Measurements from ENCODE around the gene SORCS2.

Gene SORCS2

DNA sequence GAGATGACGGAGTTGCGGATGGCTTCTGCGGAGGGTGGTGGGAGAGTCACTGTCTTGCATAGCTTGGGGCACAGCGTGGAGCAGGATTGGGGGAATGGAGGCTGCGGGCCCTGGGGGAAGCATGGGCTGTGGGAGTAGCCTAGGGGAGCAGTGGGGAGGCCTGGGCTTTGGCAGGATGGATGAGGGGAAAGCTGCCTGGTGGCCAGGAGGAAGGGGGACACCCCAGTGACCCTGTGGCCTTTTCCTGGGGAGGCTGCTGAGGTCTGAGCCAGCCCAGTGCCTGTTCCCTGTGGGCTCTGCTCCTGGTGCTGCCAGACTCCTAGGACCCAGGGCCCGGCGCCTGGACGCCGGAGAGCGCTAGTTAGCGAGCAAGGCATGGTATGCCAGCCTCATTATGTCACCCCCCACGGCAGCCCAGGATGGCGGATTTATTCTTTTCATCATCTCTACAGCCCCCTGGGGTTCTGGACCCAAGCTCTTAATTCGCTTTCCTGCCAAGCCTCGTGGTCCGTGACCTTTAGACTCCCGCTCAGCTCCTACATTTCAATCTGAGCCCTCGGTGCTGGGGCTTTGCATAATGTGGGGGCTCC lies 39.8 kb downstream of the SORCS2 start:
- in situ Hi-C loops (cut with HindIII; ENCODE audit: low pct_ligation_motif_present, low pct_unique_long_range_greater_than_20kb, low sequenced_read_pairs), result no loop called here
- no peak for DNase-seq

DNA sequence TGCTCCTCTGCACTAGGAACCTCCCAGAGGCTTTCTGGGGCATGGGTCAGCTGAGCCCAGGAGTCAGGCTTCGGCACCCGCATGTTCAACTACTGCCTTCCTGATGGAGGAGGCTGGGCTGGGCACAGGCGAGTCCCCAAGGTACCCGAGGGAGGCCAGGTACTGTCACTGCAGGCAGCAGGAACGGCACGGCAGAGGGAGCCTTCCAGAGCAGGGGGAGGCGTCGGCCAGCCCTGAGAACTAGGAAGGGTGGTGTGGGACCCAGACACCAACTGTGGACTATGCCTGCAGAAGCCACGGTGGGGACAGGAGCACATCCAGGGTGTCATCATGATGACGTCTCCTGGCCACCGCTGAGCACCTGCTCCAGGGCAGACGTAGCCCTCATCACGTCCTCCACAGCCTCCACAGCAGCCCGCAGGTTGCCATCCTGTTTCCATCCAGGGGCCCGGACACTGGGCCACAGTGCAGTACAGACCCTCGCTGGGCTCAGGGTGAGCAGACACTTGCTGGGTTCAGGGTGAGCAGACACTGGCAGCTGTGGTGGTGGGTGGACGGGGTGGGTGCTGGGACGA lies 40.8 kb downstream of the SORCS2 start:
- in situ Hi-C loops (cut with HindIII; ENCODE audit: low pct_ligation_motif_present, low pct_unique_long_range_greater_than_20kb, low sequenced_read_pairs), result no loop called here
- DNase-seq, result no peak

DNA sequence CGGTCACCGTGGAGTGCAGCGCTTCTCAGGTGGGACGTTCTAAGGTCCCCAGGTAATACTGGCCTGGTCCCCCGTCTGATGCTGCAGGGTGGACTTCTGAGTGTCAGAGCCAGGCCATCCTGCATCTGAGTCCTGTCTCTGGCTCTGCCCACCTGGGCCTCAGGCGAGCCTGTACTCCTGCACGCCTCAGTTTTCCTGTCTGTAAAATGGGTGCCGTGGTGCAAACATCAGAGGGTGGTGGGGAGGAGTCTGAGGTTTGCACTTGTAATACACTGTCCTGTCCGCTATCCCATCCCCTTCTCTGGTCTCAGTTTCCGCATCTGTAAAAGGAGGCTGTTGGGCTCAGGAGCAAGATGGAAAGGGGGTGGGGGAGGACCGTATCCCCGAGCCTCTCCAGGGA lies 41.3 kb downstream of the SORCS2 start:
- in situ Hi-C loops (cut with HindIII; ENCODE audit: low pct_ligation_motif_present, low pct_unique_long_range_greater_than_20kb, low sequenced_read_pairs), result no loop called here
- DNase-seq, result no peak

DNA sequence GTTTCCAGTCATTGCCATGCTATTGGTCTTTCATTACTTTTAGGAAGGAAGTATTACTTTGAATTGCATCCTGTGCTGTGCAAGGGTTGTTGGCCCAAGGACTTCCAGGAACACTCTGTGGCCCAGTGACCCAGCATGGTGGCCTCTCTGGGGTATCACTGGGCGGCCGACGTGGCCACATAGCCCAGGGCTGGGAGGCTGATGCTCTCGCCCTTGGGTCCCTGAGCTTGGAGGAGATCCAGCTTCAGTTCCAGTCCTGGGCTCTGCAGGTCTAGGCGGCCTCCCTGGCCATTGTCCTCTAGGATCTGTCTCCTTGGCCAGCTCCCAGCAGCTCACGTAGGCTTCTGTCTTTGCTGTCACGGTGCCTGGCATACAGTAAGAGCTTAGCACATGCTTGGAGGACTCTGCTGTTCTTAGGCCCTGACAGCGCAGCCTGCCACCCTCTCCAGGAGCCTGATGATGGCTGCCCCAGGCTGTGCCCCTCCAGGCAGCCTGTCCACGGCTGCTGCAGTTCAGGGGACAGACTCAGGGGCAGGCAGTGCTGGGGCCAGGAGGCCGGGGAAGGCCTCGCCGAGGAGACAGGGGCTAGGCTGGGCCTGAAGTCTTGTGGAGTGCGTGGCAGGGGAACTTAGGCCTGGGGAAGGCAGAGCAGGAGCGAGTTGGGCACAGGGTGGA lies 42.2 kb downstream of the SORCS2 start:
- in situ Hi-C loops (cut with HindIII; ENCODE audit: low pct_ligation_motif_present, low pct_unique_long_range_greater_than_20kb, low sequenced_read_pairs), result no loop called here
- no peak for DNase-seq

DNA sequence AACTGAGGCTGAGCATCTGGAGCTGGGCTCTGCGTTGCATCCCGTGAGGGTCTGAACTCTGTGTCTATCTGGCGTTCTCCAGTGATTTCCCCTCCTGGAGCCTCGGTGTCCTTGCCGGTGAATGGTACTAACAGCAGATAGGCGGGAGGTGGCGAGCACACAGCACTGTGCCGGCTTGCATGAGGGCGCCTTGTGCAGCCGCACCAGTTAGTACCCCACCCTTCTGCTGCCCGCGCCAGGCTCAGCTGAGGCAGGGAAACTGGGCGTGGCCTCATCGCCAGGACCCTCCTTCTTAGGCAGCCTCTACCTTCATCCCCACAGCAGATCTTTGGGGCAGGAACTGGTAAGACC lies 42.7 kb downstream of the SORCS2 start:
- in situ Hi-C loops (cut with HindIII; ENCODE audit: low pct_ligation_motif_present, low pct_unique_long_range_greater_than_20kb, low sequenced_read_pairs), result no loop called here
- DNase-seq, result no peak

DNA sequence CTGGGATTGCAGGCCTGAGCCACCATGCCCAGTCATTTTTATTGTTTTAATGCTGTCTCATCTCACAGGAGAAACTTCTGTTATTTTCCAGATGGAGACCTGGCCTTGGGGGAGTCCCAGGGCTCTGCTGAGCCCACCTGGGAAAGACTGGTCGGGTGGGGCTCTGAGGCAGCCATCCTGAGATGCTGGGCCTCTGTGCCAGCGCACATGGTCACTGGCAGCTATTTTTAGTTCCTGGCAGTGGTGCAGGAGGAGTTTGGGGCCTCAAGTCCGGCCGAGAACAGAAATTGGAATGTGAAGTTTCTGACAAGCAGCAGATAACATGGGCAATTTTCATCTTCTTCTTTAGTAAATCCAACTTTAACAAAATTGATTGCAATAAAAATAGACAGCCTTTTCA lies 44.5 kb downstream of the SORCS2 start:
- in situ Hi-C loops (cut with HindIII; ENCODE audit: low pct_ligation_motif_present, low pct_unique_long_range_greater_than_20kb, low sequenced_read_pairs), result no loop called here
- DNase-seq, result no peak

DNA sequence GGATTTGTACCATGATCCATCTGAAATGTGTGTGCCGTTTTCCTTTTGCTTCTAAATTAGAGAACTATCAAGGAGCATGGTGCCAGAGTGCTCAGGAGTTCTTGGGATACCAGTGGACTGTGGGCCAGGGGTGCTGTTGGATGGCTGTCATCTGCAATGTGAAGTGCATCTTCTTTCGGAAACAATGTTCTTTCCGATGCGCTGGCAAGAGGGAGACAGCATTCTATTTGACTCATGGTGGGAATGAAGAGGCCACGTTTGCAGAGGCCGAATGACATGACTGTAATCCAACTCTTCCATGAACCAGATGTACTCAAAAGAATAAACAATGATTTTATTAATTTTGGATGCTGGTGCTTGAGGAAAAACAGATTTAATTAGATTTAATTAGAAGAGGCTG lies 45.5 kb downstream of the SORCS2 start:
- no peak for DNase-seq
- in situ Hi-C loops (cut with HindIII; ENCODE audit: low pct_ligation_motif_present, low pct_unique_long_range_greater_than_20kb, low sequenced_read_pairs), result no loop called here

DNA sequence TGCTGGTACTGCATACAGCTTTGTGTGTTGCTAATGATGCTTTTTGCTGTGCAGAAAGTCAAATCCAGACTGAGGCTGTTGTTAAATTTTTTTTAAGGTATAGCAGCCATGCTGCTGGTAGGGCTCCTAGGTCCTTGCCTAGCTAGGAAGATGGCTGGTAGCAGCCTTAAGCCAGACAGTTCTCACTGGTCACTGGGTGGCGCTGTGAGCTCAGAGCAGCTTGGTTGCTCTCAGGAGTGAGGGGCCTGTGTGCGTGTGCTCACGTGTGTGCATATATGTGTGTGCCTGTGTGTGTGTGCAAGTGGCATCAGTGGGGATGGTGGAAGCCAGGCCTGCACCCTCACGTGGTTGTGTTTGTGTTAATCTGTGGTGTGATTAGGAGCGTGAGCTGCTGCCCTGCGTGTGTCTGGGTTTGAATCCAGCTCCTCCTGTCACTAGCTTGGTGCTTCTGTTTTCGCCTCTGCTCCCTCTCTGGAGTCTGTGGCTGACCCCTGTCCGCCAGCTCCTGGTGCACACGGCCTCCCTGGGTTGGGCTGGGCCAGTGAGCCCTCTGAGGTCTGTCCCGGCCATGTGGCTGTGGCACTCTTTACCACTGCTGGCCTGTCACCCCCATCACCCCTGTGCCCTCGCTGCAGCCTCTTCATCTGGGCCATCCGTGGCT lies 46.1 kb downstream of the SORCS2 start:
- in situ Hi-C loops (cut with HindIII; ENCODE audit: low pct_ligation_motif_present, low pct_unique_long_range_greater_than_20kb, low sequenced_read_pairs), result no loop called here
- DNase-seq, result no peak

DNA sequence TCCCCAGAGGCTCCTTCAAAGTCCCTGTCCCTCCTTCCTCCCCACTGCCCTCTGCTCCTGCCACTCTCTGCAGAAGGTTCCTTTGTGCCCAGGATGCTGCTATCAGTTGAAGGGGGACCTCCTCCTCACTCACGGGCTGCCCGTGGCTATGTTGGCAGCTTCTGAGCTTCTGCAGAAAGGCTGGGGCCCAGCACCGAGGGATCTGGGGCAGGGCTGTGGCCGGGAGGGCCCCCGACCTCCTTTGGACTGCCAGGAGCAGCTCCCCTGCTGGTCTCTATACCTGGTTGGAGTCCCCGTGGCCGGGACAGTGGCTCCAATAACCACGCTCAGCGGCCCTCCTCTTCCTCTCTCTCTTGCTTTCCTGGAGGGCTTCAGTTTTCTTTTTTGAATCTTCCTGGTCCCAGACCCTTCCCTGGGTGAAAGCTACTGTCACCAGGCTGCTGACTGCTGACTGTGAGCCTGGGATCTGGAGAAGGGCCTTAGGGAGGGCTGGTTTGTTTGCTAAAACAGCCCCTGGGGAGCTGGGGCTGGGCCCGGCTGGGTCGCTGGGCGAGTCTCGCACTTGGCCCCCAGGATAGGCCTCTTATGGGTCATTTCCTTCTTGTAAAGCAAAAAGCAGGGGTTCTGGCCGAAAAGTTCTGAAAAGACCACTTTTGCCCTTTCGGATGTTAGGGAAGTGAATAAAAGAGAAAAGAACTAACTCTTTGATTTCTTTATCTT lies 46.9 kb downstream of the SORCS2 start:
- no peak for DNase-seq
- in situ Hi-C loops (cut with HindIII; ENCODE audit: low pct_ligation_motif_present, low pct_unique_long_range_greater_than_20kb, low sequenced_read_pairs), result no loop called here

DNA sequence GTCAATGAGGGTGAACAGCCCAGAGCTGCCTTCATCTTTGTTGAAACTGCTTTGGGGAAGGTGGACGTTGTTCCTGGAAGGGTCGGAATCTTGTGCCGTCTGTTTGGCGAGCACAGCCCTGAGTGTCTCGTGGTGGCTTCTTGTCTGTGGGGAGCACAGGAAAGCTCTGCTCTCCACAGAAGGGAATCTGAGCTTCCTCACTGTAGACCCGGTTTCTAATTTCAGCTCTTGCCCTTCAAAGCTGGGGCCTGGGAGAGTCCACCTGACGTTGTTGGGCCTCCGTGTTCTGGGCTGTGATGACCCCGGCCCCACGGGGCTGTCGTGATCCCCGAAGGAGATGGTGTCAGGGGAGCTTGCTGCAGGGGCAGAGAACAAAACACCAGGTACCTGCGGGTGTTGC lies 47.5 kb downstream of the SORCS2 start:
- in situ Hi-C loops (cut with HindIII; ENCODE audit: low pct_ligation_motif_present, low pct_unique_long_range_greater_than_20kb, low sequenced_read_pairs), result no loop called here

DNA sequence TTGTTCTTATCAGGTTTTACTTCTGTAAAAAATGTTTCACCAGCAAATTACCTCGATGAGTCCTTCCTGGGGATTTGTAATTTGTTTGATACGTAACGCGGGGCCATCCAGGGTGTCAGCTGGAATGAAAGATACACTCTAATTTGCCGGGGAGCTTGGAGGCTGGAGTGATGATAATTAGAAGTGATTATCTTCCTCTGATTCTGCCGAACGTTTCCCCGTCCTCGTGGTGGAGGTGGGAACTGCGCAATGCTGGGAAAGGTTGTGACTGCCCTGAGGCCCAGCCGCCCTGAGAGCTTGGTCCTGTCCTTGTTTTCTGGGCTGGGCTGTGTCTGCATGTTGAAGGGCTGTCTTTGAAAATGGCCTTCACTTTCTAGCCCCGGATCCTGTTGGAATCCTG lies 48.0 kb downstream of the SORCS2 start:
- no peak for DNase-seq
- in situ Hi-C loops (cut with HindIII; ENCODE audit: low pct_ligation_motif_present, low pct_unique_long_range_greater_than_20kb, low sequenced_read_pairs), result no loop called here

More for the DNA sequence above, 47.5 kb downstream of the SORCS2 start:
- no peak for DNase-seq

DNA sequence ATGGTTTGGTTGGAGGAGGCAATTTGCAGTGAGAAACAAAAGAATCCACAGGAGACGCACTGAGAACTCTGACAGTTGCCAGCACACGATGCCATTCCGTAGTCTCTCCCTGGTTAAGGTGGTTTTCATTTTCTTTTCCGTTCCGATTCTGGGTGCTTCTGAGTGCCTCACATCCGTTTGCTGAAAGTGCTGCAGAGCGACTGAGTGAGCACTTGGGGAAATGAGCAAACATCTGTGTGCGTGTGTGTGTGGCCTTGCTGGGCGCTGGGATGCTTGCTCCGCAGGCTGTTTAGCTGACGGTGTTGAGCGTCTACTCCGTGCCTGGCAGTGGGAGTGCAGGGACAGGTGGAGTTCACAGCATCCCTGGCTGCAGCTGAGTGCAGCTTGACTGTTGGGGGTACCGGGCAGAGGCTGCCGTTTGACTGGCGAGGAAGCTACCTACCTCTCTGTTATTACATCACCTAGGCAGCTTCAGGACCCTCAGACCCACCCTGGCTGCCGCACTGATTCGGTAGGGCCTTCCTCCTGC lies 49.3 kb downstream of the SORCS2 start:
- in situ Hi-C loops (cut with HindIII; ENCODE audit: low pct_ligation_motif_present, low pct_unique_long_range_greater_than_20kb, low sequenced_read_pairs), result no loop called here
- DNase-seq, result no peak

DNA sequence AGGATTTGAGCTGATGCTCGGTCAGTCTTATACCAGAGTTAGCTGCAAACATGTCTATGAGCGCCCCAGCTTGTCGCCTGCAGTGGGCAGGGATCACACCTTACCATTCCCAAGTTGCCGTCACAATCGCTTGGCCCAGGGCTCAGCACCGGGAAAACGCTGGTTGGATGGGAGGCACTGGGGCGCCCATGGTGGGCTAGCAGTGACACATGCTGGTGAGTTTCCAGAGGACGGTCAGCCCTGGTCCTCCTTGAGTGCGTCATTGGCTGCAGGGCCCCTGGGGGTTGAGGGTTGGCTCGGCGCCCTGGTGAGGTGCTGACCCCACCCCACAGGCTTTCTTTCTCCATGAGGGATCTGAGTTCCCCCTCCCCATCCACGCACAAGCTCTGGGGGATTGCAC lies 50.4 kb downstream of the SORCS2 start:
- DNase-seq, result no peak
- in situ Hi-C loops (cut with HindIII; ENCODE audit: low pct_ligation_motif_present, low pct_unique_long_range_greater_than_20kb, low sequenced_read_pairs), result no loop called here

DNA sequence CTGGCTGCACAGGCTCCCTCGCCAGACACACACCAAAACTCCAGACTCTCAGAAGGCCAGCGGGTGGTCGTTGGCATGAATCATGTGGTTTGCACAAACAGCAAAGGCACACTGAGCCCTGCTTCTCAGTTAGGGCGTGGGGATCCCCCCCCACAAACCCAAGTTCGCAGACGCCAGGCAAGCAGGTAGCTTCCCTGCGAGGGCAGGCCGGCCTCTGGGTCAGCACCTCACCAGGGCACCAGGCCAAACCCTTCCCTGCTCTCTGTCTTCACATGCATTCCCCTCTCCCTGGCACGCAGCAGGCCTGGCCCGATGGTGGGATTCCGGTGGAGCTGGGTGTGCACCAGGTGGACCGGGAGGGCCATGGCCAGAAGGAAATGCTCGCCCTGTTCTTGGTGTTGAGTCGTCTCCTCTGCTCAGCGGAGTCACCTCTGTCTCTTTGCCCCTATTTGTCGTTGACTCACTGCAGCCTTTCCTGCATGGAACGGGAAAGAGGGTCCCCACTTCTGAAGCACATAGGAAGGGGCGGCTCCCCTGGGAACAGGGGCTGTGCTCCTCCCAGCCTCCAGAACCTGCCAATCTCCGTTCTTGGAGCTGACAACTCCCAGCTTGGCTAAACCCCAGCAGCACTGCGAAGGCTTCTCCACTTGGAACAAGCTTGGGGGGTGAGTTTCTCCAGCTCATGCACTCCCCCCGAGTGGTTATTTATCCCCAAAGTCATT lies 51.4 kb downstream of the SORCS2 start:
- DNase-seq, result no peak
- in situ Hi-C loops (cut with HindIII; ENCODE audit: low pct_ligation_motif_present, low pct_unique_long_range_greater_than_20kb, low sequenced_read_pairs), result no loop called here

DNA sequence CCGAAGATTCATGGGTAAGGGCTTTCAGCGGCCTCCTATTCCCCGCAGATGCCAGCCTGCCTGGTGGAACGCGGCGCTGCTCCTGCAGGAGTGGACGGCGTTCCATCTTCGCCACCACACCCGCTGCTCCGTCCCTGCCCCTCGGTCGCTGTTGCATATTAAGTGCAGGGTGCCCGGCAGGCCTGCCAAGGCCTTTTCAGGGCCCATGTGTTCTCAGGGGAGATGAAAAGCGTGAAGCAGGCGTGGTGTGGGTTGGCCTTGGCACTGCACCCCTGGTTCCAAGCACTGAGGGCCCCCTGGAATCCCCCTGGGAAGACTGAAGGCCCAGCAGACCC lies 52.0 kb downstream of the SORCS2 start:
- in situ Hi-C loops (cut with HindIII; ENCODE audit: low pct_ligation_motif_present, low pct_unique_long_range_greater_than_20kb, low sequenced_read_pairs), result no loop called here
- no peak for DNase-seq

DNA sequence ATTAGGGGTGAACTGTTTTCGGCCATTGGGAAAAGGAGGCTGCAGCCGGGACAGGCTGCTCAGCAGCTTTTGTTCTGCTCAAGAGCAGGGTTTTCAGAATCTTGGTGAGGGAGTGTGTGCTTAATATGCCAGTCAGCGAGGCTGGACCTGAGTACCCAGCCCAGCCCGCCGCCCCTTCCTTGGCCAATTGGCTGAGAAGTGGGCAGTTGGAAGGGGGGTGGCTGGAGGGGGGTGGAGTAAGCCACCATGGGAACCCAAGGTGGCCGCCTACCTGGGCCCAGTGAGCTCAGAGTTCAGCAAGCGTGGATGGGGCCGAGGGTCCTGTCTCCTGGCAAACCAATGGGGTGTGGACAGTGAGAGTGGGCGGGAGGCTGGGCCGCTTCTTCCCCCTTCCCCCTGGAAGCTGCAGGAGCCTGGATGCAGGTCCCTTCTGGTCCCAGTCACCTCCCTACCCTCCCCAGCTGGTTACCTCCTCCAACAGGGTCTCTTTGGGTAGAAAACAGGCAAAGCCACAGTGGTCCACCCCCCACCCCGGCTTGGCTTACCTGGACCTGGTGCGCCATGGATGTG lies 52.5 kb downstream of the SORCS2 start:
- in situ Hi-C loops (cut with HindIII; ENCODE audit: low pct_ligation_motif_present, low pct_unique_long_range_greater_than_20kb, low sequenced_read_pairs), result no loop called here
- DNase-seq, result no peak

DNA sequence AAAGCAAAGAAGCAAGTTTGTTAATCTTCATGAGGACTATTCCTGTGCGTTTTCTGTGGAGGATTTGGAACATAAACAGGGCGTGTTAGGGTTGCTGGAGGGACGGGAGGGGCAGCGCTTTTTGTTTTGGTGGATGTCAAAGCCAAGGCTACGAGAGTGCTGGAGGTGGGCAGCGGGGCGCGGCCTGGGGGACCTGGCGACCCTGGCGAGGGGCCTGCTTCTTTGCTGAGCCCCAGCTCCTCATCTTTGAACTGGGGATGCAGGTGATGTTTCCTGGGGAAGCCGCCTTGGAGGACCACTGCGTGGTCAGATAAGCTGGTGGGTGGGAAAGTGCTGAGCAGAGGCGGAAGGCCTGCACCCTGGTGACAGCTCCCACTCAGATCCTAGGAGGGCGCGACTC lies 55.2 kb downstream of the SORCS2 start:
- DNase-seq, result no peak

DNA sequence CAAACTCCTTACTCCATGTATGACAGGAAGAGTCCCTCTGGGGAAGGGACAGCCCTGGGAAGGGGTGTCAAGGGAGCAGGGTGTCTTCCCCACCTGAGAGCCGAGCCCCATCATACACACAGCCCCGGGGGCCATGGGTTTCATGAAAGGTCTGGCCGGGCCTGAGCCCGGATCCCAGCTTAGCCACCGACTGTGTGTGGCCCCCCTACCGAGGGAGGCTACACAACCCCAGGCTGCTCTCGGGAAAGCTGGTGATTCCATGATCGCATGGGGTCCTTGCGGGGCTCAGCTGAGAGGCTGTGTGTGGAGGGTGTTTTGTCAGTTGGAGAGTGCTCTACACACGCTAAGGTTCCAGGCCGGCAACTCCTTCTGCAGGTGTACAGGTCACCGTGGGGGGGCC lies 55.6 kb downstream of the SORCS2 start:
- DNase-seq, result no peak
- in situ Hi-C loops (cut with HindIII; ENCODE audit: low pct_ligation_motif_present, low pct_unique_long_range_greater_than_20kb, low sequenced_read_pairs), result no loop called here

More for the DNA sequence above, 55.2 kb downstream of the SORCS2 start:
- in situ Hi-C loops (cut with HindIII; ENCODE audit: low pct_ligation_motif_present, low pct_unique_long_range_greater_than_20kb, low sequenced_read_pairs), result no loop called here

Data from ACHN (cell line).